Measurements from ENCODE around the gene PRTFDC1. TPM values are rescaled to one million over a fixed set of nuclear protein-coding genes. Genes with fewer than 3 reads are reported as not detected.

The PRTFDC1 gene, protein sequence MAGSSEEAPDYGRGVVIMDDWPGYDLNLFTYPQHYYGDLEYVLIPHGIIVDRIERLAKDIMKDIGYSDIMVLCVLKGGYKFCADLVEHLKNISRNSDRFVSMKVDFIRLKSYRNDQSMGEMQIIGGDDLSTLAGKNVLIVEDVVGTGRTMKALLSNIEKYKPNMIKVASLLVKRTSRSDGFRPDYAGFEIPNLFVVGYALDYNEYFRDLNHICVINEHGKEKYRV
- 14.7 to 20.6 TPM (median 17.8 TPM) in 5 replicates for total RNA-seq (2022; extraction: Qiagen RNA extraction)

DNA sequence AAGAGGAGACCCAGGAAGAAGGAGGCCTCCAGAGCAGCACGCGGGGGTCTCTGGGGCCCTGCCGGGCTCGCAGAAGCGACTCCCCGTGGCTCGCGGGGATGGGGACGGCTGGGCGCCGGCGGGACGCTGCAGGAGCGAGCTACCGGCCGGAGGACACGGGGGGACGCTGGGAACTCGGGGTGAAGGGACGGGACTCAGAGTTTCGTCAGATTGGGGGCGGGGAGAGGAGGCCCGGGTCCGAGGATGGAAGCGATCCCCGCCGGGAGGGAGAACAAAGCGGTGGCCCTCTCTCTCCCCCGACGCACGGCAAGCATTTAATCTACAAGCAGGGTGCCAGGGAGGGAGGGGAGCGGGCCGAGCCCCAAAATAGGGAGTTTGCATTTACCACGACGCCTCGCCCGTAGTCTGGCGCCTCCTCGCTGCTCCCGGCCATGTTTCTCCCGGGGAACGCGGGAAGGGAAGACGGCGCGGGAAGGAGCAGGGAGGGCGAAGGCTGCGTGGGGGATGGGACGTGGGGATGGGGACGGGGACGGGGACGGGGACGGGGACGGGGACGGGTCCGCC is at the start of gene PRTFDC1:
Gene PRTFDC1, minus strand, starts transcription at position 464 of the 564 bp plus-strand sequence. Its CDS starts 31 bp downstream, at position 433.

Other genes with a start within 250 kb of the PRTFDC1 start
- 38.8 to 59.5 TPM (median 49.8 TPM) in 5 replicates for gene ARHGAP21, start 228.7 kb downstream of the PRTFDC1 start, total RNA-seq (2022; extraction: Qiagen RNA extraction)
- 0.25 to 0.61 TPM (median 0.31 TPM) in 5 replicates for gene ENKUR, start 63.6 kb upstream of the PRTFDC1 start, total RNA-seq (2022; extraction: Qiagen RNA extraction)
- 3.5 to 4.0 TPM (median 3.7 TPM) in 5 replicates for gene THNSL1, start 64.0 kb upstream of the PRTFDC1 start, total RNA-seq (2022; extraction: Qiagen RNA extraction)
- gene GPR158, start 222.4 kb upstream of the PRTFDC1 start, total RNA-seq (2022; extraction: Qiagen RNA extraction): 0.03 to 0.05 TPM (median 0.04 TPM) in 4 of 5 replicates, not detected in the other

Measured in A549 treated with CORT108297 at 1 μM for 4 hours (cell line).